Measurements from ENCODE around the gene NR2C2. TPM values are rescaled to one million over a fixed set of nuclear protein-coding genes. Genes with fewer than 3 reads are reported as not detected.

Gene NR2C2
- total and polyA plus RNA-seq, 10 of the 15 experiments (the other 5 are each of a cell fraction or from before 2014, with no cell fraction given), result 2.7 to 30.3 (median 18.3) TPM

- Histone ChIP-seq H3K36me3 (ENCODE audit: control insufficient read depth in 2 of 2, insufficient read depth in 2 of 2, low read length in 1 of 2) (no peaks in the 10 kb centered on the region), H3K9me3 (replicated peaks; ENCODE audit: control insufficient read depth, insufficient read depth, low read length) (no peaks in the 10 kb centered on the region), H3K4me3 (no peak overlapping the region), H3K79me2 (ENCODE audit: control insufficient read depth, insufficient read depth, low read length) (no peaks in the 10 kb centered on the region), H3K27me3 (replicated peaks in 1 of 2; ENCODE audit: control insufficient read depth in 2 of 2, insufficient read depth in 2 of 2, low read length in 1 of 2) (no peaks in the 10 kb centered on the region), H2AFZ (ENCODE audit: control insufficient read depth, low read depth, low read length) (no peak overlapping the region), H3K4me2 (ENCODE audit: control insufficient read depth, insufficient read depth) (no peak overlapping the region), H3K4me1 (ENCODE audit: control insufficient read depth, insufficient read depth, low read length) (no peaks in the 10 kb centered on the region), H4K20me1 (ENCODE audit: control insufficient read depth, insufficient read depth) (no peaks in the 10 kb centered on the region), H3K9ac (ENCODE audit: control insufficient read depth, insufficient read depth, low read length) (no peak overlapping the region), H3K27ac (ENCODE audit: control insufficient read depth, insufficient read depth) (no peak overlapping the region)
- DNase-seq (ENCODE audit: low read depth, low spot score) (no peak), FAIRE-seq (no peak), ATAC-seq (no peak)
- BruUV-seq (replicated peaks), result no TSS peak
- CTCF ChIA-PET, result interaction anchor here (0.8 to 5.3 kb wide), 7 partner anchors 66 to 291 kb away, joined by 3 to 46 read pairs (median 3); no protein-coding TSS in a partner anchor
- RAD21 ChIA-PET (ENCODE audit: unreplicated experiment), result interaction anchor here (1.2 to 4.1 kb wide), 5 partner anchors 127 to 291 kb away, joined by 3 to 36 read pairs (median 12); no protein-coding TSS in a partner anchor
- TF ChIP-seq SREBF2 (IDR thresholded peaks at IDR 0.05; ENCODE audit: low read length) (no peak), POLR2A (IDR thresholded peaks at IDR 0.05; ENCODE audit: low read depth, low read length) (no peak), RELB (IDR thresholded peaks at IDR 0.05; ENCODE audit: low read depth) (no peak)
- in situ Hi-C loops (cut with MboI) (loop anchor here (5.0 kb wide), 3 partner anchors 126 to 286 kb away; no protein-coding TSS in a partner anchor), intact Hi-C loops (cut with micrococcal nuclease; ENCODE audit: unreplicated experiment) (loop anchor here (5.0 to 10.0 kb wide), 2 partner anchors 281 to 721 kb away; partner anchors contain the start of gene CAPN7)
- 27% methylated on average over 6 of the region's 6 CpGs for WGBS (ENCODE audit: insufficient coverage, insufficient replicate concordance, low lambda C conversion rate, missing lambda C conversion rate)
- POLR2A ChIA-PET, result no interaction called here
- SMC1A ChIA-PET (ENCODE audit: uncharacterized antibody, unreplicated experiment), result interaction anchor here (1.4 to 1.8 kb wide), 4 partner anchors 10 to 143 kb away, joined by 4 to 5 read pairs (median 4); partner anchors contain the start of gene NR2C2
Observed at GRCh38 chr3:14923476-14923875, 23.9 kb upstream of the NR2C2 start.
